ENCODE measurements around the gene UBASH3B.

GRCh38 chr11:122812638-122813037, 157.1 kb downstream of the UBASH3B start:
- TF ChIP-seq EZH2 (IDR thresholded peaks at IDR 0.05) (no peak), POLR2AphosphoS5 (IDR thresholded peaks at IDR 0.05; ENCODE audit: borderline replicate concordance, low read depth, low read length) (no peak)
